ENCODE results near the gene NUB1.

The NUB1 gene

GRCh38 chr7:151298765-151299164 is 42.8 kb upstream of the NUB1 start:
- no peaks in the 10 kb centered on the region for H3K36me3 ChIP-seq (ENCODE audit: insufficient read depth, low read length)
- no peak overlapping the region for H3K4me3 ChIP-seq (ENCODE audit: low read depth, low read length, poor library complexity, severe bottlenecking)
- H3K4me1 ChIP-seq (ENCODE audit: insufficient read depth, low read length, severe bottlenecking): peaks cover 6% of the 10 kb centered on the region
- no peaks in the 10 kb centered on the region; the same call in 1 of the 2 replicates for H3K27me3 ChIP-seq (ENCODE audit: insufficient read depth, low read length)
- no peaks in the 10 kb centered on the region for H3F3A ChIP-seq (ENCODE audit: insufficient read depth, low read length)
- TF ChIP-seq CTCF (IDR thresholded peaks at IDR 0.05; ENCODE audit: low read length): no peak
- TF ChIP-seq EZH2 (IDR thresholded peaks at IDR 0.05; ENCODE audit: borderline replicate concordance, low read length): no peak
- no peaks in the 10 kb centered on the region for H3K79me2 ChIP-seq (ENCODE audit: insufficient read depth, low read length)
- no peak overlapping the region for H3K9ac ChIP-seq (ENCODE audit: low read length)
- peaks cover 3% of the 10 kb centered on the region for H3K9me3 ChIP-seq (ENCODE audit: low read length)
- no peaks in the 10 kb centered on the region for H4K20me1 ChIP-seq (ENCODE audit: insufficient read depth, low read length)
- H3K9me2 ChIP-seq (ENCODE audit: low read depth, low read length): no peaks in the 10 kb centered on the region
- no peak overlapping the region for H3K4me2 ChIP-seq (ENCODE audit: low read length)
- H2AFZ ChIP-seq (ENCODE audit: low read length): no peak overlapping the region
- no peak overlapping the region for H3K27ac ChIP-seq (ENCODE audit: low read depth, low read length, poor library complexity, severe bottlenecking)

- Histone ChIP-seq H3K36me3 (ENCODE audit: insufficient read depth, low read length) (no peaks in the 10 kb centered on the region), H3K4me3 (ENCODE audit: low read depth, low read length, poor library complexity, severe bottlenecking) (no peak overlapping the region), H3F3A (ENCODE audit: insufficient read depth, low read length) (no peaks in the 10 kb centered on the region), H3K9me3 (ENCODE audit: low read length) (peaks cover 3% of the 10 kb centered on the region), H2AFZ (ENCODE audit: low read length) (no peak overlapping the region), H4K20me1 (ENCODE audit: insufficient read depth, low read length) (no peaks in the 10 kb centered on the region), H3K9me2 (ENCODE audit: low read depth, low read length) (no peaks in the 10 kb centered on the region), H3K27ac (ENCODE audit: low read depth, low read length, poor library complexity, severe bottlenecking) (no peak overlapping the region), H3K4me2 (ENCODE audit: low read length) (no peak overlapping the region), H3K27me3 (ENCODE audit: insufficient read depth, low read length) (no peaks in the 10 kb centered on the region; the same call in 1 of the 2 replicates), H3K79me2 (ENCODE audit: insufficient read depth, low read length) (no peaks in the 10 kb centered on the region), H3K4me1 (ENCODE audit: insufficient read depth, low read length, severe bottlenecking) (peaks cover 7% of the 10 kb centered on the region), H3K9ac (ENCODE audit: low read length) (no peak overlapping the region)
- TF ChIP-seq CTCF (IDR thresholded peaks at IDR 0.05; ENCODE audit: low read length) (no peak), EZH2 (IDR thresholded peaks at IDR 0.05; ENCODE audit: borderline replicate concordance, low read length) (no peak)
Measured at GRCh38 chr7:151299530-151299929, 42.1 kb upstream of the NUB1 start.

- Histone ChIP-seq H2AFZ (ENCODE audit: low read length) (no peak overlapping the region), H4K20me1 (ENCODE audit: insufficient read depth, low read length) (no peaks in the 10 kb centered on the region), H3K27ac (ENCODE audit: low read depth, low read length, poor library complexity, severe bottlenecking) (no peak overlapping the region), H3K79me2 (ENCODE audit: insufficient read depth, low read length) (no peaks in the 10 kb centered on the region), H3F3A (ENCODE audit: insufficient read depth, low read length) (no peaks in the 10 kb centered on the region), H3K27me3 (ENCODE audit: insufficient read depth, low read length) (peaks cover 3% of the 10 kb centered on the region; the same call in 1 of the 2 replicates), H3K36me3 (ENCODE audit: insufficient read depth, low read length) (no peaks in the 10 kb centered on the region), H3K4me2 (ENCODE audit: low read length) (no peak overlapping the region), H3K9ac (ENCODE audit: low read length) (no peak overlapping the region), H3K9me3 (ENCODE audit: low read length) (peaks cover 3% of the 10 kb centered on the region), H3K4me1 (ENCODE audit: insufficient read depth, low read length, severe bottlenecking) (peaks cover 7% of the 10 kb centered on the region), H3K4me3 (ENCODE audit: low read depth, low read length, poor library complexity, severe bottlenecking) (no peak overlapping the region), H3K9me2 (ENCODE audit: low read depth, low read length) (no peaks in the 10 kb centered on the region)
- TF ChIP-seq EZH2 (IDR thresholded peaks at IDR 0.05; ENCODE audit: borderline replicate concordance, low read length) (no peak), CTCF (IDR thresholded peaks at IDR 0.05; ENCODE audit: low read length) (no peak)
Measured at GRCh38 chr7:151299940-151300645, 41.5 kb upstream of the NUB1 start.
